Erythroblast (primary cell): Measurements from ENCODE around the gene MAPK14.

Source experiments
- GATA1 ChIP-seq: IDR thresholded peaks from 2 replicates; pipeline ENCODE4 v1.6.1; 2011; ENCODE audit warnings: low read depth, mild to moderate bottlenecking, control low read depth, low read length, moderate library complexity
- POLR2A ChIP-seq: IDR thresholded peaks from 2 replicates; pipeline ENCODE4 v1.6.1; 2011; ENCODE audit warnings: mild to moderate bottlenecking, low read length

GRCh38 chr6:36079601-36080000, 52.0 kb downstream of the MAPK14 start:
- TF ChIP-seq POLR2A, result no peak
- no peak for TF ChIP-seq GATA1
